GM23338 (cell line): ENCODE results near the gene RER1. TPM values are rescaled to one million over a fixed set of nuclear protein-coding genes. Genes with fewer than 3 reads are reported as not detected.

ENCODE experiments used
- ATAC-seq: fragments of 200-7000 bp; cut with Tn5 transposase; 3 replicates; pipeline ENCODE4 v1.9.1; 2020
- DNase-seq: peaks from one replicate; pipeline ENCODE4 v3.0.0-alpha.2; 2015; ENCODE audit warnings: low spot score
- H2AFZ ChIP-seq: fragments of 200-600 bp; sonication (generic); 2 replicates; pipeline ENCODE4 v1.8.0; 2016; ENCODE audit warnings: antibody characterized with exemption, mild to moderate bottlenecking, moderate library complexity
- H3F3A ChIP-seq: fragments of 200-600 bp; sonication (generic); replicated peaks from 2 replicates; pipeline ENCODE4 v1.8.0; 2017; ENCODE audit warnings: antibody characterized with exemption, mixed run types, low read depth
- H3K27ac ChIP-seq: fragments of 200-600 bp; sonication (generic); 2 replicates; pipeline ENCODE4 v1.6.1; 2016; ENCODE audit warnings: low read depth
- H3K27me3 ChIP-seq: fragments of 200-600 bp; sonication (generic); 2 replicates; pipeline ENCODE4 v1.8.0; 2016; ENCODE audit warnings: mild to moderate bottlenecking, mixed run types, moderate library complexity; ENCODE audit not compliant: insufficient read depth
- H3K36me3 ChIP-seq: fragments of 200-600 bp; sonication (generic); 2 replicates; pipeline ENCODE4 v1.8.0; 2016; ENCODE audit warnings: mild to moderate bottlenecking; ENCODE audit not compliant: insufficient read depth
- H3K4me1 ChIP-seq: fragments of 200-600 bp; sonication (generic); 2 replicates; pipeline ENCODE4 v1.8.0; 2016; ENCODE audit warnings: mild to moderate bottlenecking, moderate library complexity; ENCODE audit not compliant: insufficient read depth
- H3K4me2 ChIP-seq: fragments of 200-600 bp; sonication (generic); 2 replicates; pipeline ENCODE4 v1.7.1; 2017; ENCODE audit warnings: mixed run types
- H3K4me3 ChIP-seq: fragments of 200-600 bp; sonication (generic); 2 replicates; pipeline ENCODE4 v1.6.1; 2016; ENCODE audit warnings: mixed run types
- H3K79me2 ChIP-seq: fragments of 200-600 bp; sonication (generic); replicated peaks from 2 replicates; pipeline ENCODE4 v1.8.0; 2017; ENCODE audit warnings: mild to moderate bottlenecking; ENCODE audit not compliant: insufficient read depth
- H3K9me2 ChIP-seq: fragments of 200-600 bp; sonication (generic); 2 replicates; pipeline ENCODE4 v1.8.0; 2017; ENCODE audit not compliant: insufficient read depth
- H4K20me1 ChIP-seq: fragments of 200-600 bp; sonication (generic); replicated peaks from 2 replicates; pipeline ENCODE4 v1.8.0; 2017; ENCODE audit warnings: mild to moderate bottlenecking; ENCODE audit not compliant: insufficient read depth
- H3K27ac Mint-ChIP-seq: 2 replicates; pipeline ENCODE4 v1.8.0; 2020; ENCODE audit warnings: inconsistent platforms, mild to moderate bottlenecking, moderate library complexity, mixed read lengths
- H3K27me3 Mint-ChIP-seq: 3 replicates; pipeline ENCODE4 v1.8.0; 2022; ENCODE audit warnings: low read depth, mild to moderate bottlenecking, moderate library complexity, mixed read lengths, inconsistent platforms; ENCODE audit not compliant: insufficient read depth, poor library complexity
- H3K36me3 Mint-ChIP-seq: 3 replicates; pipeline ENCODE4 v1.8.0; 2021; ENCODE audit warnings: low read depth, mild to moderate bottlenecking, inconsistent platforms, moderate library complexity, mixed read lengths
- H3K4me1 Mint-ChIP-seq: 3 replicates; pipeline ENCODE4 v1.8.0; 2020; ENCODE audit warnings: mild to moderate bottlenecking, inconsistent platforms, mixed read lengths
- H3K4me3 Mint-ChIP-seq: 3 replicates; pipeline ENCODE4 v1.8.0; 2021; ENCODE audit warnings: moderate library complexity, mild to moderate bottlenecking, inconsistent platforms, mixed read lengths
- H3K9me3 Mint-ChIP-seq: 3 replicates; pipeline ENCODE4 v1.8.0; 2020; ENCODE audit warnings: moderate library complexity, mild to moderate bottlenecking, inconsistent platforms, mixed read lengths
- CREB1 ChIP-seq: fragments of 250-450 bp; sonication (Bioruptor Pico); IDR thresholded peaks from 2 replicates; pipeline ENCODE4 v1.5.0; 2020; ENCODE audit warnings: low read depth, mild to moderate bottlenecking, moderate library complexity
- EZH2 ChIP-seq: fragments of 200-600 bp; sonication (generic); IDR thresholded peaks from one replicate; pipeline ENCODE4 v1.8.0; 2017; ENCODE audit warnings: antibody characterized with exemption, mild to moderate bottlenecking, low read depth; ENCODE audit not compliant: unreplicated experiment
- EZH2phosphoT487 ChIP-seq: fragments of 200-600 bp; sonication (generic); IDR thresholded peaks from one replicate; pipeline ENCODE4 v1.8.1; 2018; ENCODE audit warnings: antibody characterized with exemption; ENCODE audit not compliant: unreplicated experiment
- JUNB ChIP-seq: IDR thresholded peaks from one replicate; pipeline ENCODE4 v1.6.1; 2016; ENCODE audit warnings: antibody characterized with exemption; ENCODE audit not compliant: unreplicated experiment
- NANOG ChIP-seq: IDR thresholded peaks from 2 replicates; pipeline ENCODE4 v1.6.1; 2016; ENCODE audit warnings: antibody characterized with exemption, borderline replicate concordance
- POLR2AphosphoS5 ChIP-seq: IDR thresholded peaks from 2 replicates; pipeline ENCODE4 v1.6.1; 2016; ENCODE audit warnings: antibody characterized with exemption, low read depth
- STAT1 ChIP-seq: IDR thresholded peaks from one replicate; pipeline ENCODE4 v1.6.1; 2016; ENCODE audit warnings: antibody characterized with exemption; ENCODE audit not compliant: unreplicated experiment
- ZNF114 ChIP-seq: fragments of 250-450 bp; sonication (Bioruptor Pico); IDR thresholded peaks from 2 replicates; pipeline ENCODE4 v1.5.0; 2020; ENCODE audit warnings: mild to moderate bottlenecking, moderate library complexity
- ZNF331 ChIP-seq: fragments of 250-450 bp; sonication (Bioruptor Pico); IDR thresholded peaks from 2 replicates; pipeline ENCODE4 v1.5.0; 2020; ENCODE audit warnings: low read depth, mild to moderate bottlenecking, moderate library complexity
- polyA plus RNA-seq: library from polyadenylated mRNA; unstranded; fragments of >200 nt; fragmentation: Nextera tagmentation; extraction: Ambion mirVana; gene quantifications from 2 replicates; pipeline ENCODE4 v1.2.1, GENCODE V29; 2016
- total RNA-seq: library from RNA; depleted of rRNA; stranded (reverse); fragments of >200 nt; shearing (Covaris generic); gene quantifications from 2 replicates; pipeline ENCODE4 v1.2.3, GENCODE V29; 2014
- TF ChIP-seq, protein P1 (sequence below): IDR thresholded peaks from 2 replicates; pipeline ENCODE4 v1.6.1; 2016; ENCODE audit warnings: antibody characterized with exemption
- TF ChIP-seq, protein P2 (sequence below): fragments of 250-450 bp; sonication (Bioruptor Pico); IDR thresholded peaks from 2 replicates; pipeline ENCODE4 v1.5.0; 2020; ENCODE audit warnings: mild to moderate bottlenecking, moderate library complexity
- TF ChIP-seq, protein P3 (sequence below): IDR thresholded peaks from one replicate; pipeline ENCODE4 v1.6.1; 2018; ENCODE audit warnings: antibody characterized with exemption; ENCODE audit not compliant: unreplicated experiment
- TF ChIP-seq, protein P4 (sequence below), 2 experiments: fragments of 200-600 bp in 1 of 2; sonication (generic) in 1 of 2; conservative IDR thresholded peaks; 2 replicates each; pipeline versions ENCODE4 v1.5.1 to v1.6.1; 2016 to 2017; ENCODE audit warnings: antibody characterized with exemption in 2 of 2, low read depth in 2 of 2, mild to moderate bottlenecking in 2 of 2, moderate library complexity in 1 of 2

RER1 gene
- total and polyA plus RNA-seq, 2 experiments from 2014 or later, result 58.4 to 99.5 TPM

GRCh38 chr1:2442661-2443060 is 51.0 kb downstream of the RER1 start:
- no peak overlapping the region for H3K4me3 Mint-ChIP-seq
- Histone ChIP-seq H3K4me1 (no peaks in the 10 kb centered on the region), H3K79me2 (no peaks in the 10 kb centered on the region), H3K4me2 (no peak overlapping the region), H3F3A (no peaks in the 10 kb centered on the region), H3K9me2 (no peaks in the 10 kb centered on the region), H2AFZ (no peak overlapping the region), H3K36me3 (no peaks in the 10 kb centered on the region), H3K4me3 (no peak overlapping the region), H4K20me1 (no peaks in the 10 kb centered on the region), H3K27me3 (peaks cover 19% of the 10 kb centered on the region), H3K27ac (no peak overlapping the region)
- ATAC-seq, result no peak
- H3K4me1 Mint-ChIP-seq, result peaks cover 8% of the 10 kb centered on the region; the same call in 2 of the 3 replicates
- no peaks in the 10 kb centered on the region for H3K9me3 Mint-ChIP-seq
- TF ChIP-seq STAT1, result no peak
- TF ChIP-seq, protein P1, sequence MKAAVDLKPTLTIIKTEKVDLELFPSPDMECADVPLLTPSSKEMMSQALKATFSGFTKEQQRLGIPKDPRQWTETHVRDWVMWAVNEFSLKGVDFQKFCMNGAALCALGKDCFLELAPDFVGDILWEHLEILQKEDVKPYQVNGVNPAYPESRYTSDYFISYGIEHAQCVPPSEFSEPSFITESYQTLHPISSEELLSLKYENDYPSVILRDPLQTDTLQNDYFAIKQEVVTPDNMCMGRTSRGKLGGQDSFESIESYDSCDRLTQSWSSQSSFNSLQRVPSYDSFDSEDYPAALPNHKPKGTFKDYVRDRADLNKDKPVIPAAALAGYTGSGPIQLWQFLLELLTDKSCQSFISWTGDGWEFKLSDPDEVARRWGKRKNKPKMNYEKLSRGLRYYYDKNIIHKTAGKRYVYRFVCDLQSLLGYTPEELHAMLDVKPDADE, result no peak
- no peak for TF ChIP-seq JUNB
- TF ChIP-seq EZH2, result no peak
- TF ChIP-seq, protein P2, sequence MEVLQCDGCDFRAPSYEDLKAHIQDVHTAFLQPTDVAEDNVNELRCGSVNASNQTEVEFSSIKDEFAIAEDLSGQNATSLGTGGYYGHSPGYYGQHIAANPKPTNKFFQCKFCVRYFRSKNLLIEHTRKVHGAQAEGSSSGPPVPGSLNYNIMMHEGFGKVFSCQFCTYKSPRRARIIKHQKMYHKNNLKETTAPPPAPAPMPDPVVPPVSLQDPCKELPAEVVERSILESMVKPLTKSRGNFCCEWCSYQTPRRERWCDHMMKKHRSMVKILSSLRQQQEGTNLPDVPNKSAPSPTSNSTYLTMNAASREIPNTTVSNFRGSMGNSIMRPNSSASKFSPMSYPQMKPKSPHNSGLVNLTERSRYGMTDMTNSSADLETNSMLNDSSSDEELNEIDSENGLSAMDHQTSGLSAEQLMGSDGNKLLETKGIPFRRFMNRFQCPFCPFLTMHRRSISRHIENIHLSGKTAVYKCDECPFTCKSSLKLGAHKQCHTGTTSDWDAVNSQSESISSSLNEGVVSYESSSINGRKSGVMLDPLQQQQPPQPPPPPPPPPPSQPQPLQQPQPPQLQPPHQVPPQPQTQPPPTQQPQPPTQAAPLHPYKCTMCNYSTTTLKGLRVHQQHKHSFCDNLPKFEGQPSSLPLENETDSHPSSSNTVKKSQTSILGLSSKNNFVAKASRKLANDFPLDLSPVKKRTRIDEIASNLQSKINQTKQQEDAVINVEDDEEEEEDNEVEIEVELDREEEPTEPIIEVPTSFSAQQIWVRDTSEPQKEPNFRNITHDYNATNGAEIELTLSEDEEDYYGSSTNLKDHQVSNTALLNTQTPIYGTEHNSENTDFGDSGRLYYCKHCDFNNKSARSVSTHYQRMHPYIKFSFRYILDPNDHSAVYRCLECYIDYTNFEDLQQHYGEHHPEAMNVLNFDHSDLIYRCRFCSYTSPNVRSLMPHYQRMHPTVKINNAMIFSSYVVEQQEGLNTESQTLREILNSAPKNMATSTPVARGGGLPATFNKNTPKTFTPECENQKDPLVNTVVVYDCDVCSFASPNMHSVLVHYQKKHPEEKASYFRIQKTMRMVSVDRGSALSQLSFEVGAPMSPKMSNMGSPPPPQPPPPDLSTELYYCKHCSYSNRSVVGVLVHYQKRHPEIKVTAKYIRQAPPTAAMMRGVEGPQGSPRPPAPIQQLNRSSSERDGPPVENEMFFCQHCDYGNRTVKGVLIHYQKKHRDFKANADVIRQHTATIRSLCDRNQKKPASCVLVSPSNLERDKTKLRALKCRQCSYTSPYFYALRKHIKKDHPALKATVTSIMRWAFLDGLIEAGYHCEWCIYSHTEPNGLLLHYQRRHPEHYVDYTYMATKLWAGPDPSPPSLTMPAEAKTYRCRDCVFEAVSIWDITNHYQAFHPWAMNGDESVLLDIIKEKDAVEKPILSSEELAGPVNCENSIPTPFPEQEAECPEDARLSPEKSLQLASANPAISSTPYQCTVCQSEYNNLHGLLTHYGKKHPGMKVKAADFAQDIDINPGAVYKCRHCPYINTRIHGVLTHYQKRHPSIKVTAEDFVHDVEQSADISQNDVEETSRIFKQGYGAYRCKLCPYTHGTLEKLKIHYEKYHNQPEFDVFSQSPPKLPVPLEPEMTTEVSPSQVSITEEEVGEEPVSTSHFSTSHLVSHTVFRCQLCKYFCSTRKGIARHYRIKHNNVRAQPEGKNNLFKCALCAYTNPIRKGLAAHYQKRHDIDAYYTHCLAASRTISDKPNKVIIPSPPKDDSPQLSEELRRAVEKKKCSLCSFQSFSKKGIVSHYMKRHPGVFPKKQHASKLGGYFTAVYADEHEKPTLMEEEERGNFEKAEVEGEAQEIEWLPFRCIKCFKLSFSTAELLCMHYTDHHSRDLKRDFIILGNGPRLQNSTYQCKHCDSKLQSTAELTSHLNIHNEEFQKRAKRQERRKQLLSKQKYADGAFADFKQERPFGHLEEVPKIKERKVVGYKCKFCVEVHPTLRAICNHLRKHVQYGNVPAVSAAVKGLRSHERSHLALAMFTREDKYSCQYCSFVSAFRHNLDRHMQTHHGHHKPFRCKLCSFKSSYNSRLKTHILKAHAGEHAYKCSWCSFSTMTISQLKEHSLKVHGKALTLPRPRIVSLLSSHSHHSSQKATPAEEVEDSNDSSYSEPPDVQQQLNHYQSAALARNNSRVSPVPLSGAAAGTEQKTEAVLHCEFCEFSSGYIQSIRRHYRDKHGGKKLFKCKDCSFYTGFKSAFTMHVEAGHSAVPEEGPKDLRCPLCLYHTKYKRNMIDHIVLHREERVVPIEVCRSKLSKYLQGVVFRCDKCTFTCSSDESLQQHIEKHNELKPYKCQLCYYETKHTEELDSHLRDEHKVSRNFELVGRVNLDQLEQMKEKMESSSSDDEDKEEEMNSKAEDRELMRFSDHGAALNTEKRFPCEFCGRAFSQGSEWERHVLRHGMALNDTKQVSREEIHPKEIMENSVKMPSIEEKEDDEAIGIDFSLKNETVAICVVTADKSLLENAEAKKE (CRISPR knock-in tag), result no peak
- TF ChIP-seq EZH2phosphoT487, result no peak
- TF ChIP-seq, protein P3, sequence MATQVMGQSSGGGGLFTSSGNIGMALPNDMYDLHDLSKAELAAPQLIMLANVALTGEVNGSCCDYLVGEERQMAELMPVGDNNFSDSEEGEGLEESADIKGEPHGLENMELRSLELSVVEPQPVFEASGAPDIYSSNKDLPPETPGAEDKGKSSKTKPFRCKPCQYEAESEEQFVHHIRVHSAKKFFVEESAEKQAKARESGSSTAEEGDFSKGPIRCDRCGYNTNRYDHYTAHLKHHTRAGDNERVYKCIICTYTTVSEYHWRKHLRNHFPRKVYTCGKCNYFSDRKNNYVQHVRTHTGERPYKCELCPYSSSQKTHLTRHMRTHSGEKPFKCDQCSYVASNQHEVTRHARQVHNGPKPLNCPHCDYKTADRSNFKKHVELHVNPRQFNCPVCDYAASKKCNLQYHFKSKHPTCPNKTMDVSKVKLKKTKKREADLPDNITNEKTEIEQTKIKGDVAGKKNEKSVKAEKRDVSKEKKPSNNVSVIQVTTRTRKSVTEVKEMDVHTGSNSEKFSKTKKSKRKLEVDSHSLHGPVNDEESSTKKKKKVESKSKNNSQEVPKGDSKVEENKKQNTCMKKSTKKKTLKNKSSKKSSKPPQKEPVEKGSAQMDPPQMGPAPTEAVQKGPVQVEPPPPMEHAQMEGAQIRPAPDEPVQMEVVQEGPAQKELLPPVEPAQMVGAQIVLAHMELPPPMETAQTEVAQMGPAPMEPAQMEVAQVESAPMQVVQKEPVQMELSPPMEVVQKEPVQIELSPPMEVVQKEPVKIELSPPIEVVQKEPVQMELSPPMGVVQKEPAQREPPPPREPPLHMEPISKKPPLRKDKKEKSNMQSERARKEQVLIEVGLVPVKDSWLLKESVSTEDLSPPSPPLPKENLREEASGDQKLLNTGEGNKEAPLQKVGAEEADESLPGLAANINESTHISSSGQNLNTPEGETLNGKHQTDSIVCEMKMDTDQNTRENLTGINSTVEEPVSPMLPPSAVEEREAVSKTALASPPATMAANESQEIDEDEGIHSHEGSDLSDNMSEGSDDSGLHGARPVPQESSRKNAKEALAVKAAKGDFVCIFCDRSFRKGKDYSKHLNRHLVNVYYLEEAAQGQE, result no peak
- no peak for TF ChIP-seq NANOG
- TF ChIP-seq CREB1 (CRISPR knock-in tag), result no peak
- TF ChIP-seq POLR2AphosphoS5, result no peak
- no peak for TF ChIP-seq ZNF114
- no peak for TF ChIP-seq ZNF331 (CRISPR knock-in tag)
- TF ChIP-seq, protein P4, sequence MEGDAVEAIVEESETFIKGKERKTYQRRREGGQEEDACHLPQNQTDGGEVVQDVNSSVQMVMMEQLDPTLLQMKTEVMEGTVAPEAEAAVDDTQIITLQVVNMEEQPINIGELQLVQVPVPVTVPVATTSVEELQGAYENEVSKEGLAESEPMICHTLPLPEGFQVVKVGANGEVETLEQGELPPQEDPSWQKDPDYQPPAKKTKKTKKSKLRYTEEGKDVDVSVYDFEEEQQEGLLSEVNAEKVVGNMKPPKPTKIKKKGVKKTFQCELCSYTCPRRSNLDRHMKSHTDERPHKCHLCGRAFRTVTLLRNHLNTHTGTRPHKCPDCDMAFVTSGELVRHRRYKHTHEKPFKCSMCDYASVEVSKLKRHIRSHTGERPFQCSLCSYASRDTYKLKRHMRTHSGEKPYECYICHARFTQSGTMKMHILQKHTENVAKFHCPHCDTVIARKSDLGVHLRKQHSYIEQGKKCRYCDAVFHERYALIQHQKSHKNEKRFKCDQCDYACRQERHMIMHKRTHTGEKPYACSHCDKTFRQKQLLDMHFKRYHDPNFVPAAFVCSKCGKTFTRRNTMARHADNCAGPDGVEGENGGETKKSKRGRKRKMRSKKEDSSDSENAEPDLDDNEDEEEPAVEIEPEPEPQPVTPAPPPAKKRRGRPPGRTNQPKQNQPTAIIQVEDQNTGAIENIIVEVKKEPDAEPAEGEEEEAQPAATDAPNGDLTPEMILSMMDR (conservative IDR thresholded peaks at IDR 0.05; ENCODE audit: low read depth in 2 of 2), result no peak
- no peaks in the 10 kb centered on the region for H3K36me3 Mint-ChIP-seq
- H3K27me3 Mint-ChIP-seq, result peaks cover 9% of the 10 kb centered on the region
- no peak for DNase-seq
- no peak overlapping the region for H3K27ac Mint-ChIP-seq
